ENCODE data around the gene METTL21A. TPM values are rescaled to one million over a fixed set of nuclear protein-coding genes. Genes with fewer than 3 reads are reported as not detected.

Gene METTL21A
- total and polyA plus RNA-seq, 2 donors (not counting 1 experiment from before 2014, with no cell fraction given), result 9.4 to 11.4 TPM

DNA sequence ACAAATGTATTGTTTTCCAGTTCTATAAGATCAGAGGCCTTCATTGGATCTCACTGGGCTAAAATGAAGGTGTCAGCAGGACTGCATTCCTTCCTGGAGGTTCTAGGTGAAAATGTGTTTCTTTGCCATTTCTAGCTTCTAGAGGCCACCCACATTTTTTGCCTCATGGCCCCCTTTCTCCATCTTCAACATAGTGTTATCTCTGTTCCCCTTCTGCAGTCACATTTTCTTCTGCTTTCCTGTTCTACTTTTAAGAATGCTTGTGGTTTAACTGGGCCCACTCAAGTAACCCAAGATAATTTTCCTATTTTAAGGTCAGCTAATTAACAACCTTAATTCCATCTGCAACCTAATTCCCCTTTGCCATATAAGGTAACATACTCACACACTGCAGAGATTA lies 36.1 kb downstream of the METTL21A start:
- Histone ChIP-seq H2AFZ (ENCODE audit: low read length) (no peak overlapping the region), H3K36me3 (ENCODE audit: control insufficient read depth, insufficient read depth, low read length) (peaks cover 5% of the 10 kb centered on the region), H4K20me1 (ENCODE audit: control insufficient read depth, extremely low read depth, insufficient read depth, low read length) (no peaks in the 10 kb centered on the region), H3K4me1 (ENCODE audit: control insufficient read depth, extremely low read depth, insufficient read depth, low read length) (no peaks in the 10 kb centered on the region), H3K79me2 (ENCODE audit: control insufficient read depth, insufficient read depth, low read length) (no peaks in the 10 kb centered on the region), H3K9ac (ENCODE audit: insufficient read depth, low read length) (no peak overlapping the region), H3K27me3 (ENCODE audit: control insufficient read depth, insufficient read depth, low read length) (no peaks in the 10 kb centered on the region), H3K4me2 (ENCODE audit: extremely low read depth, insufficient read depth, low read length) (no peak overlapping the region), H3K27ac (ENCODE audit: insufficient read depth, low read length) (no peak overlapping the region), H3K9me3 (ENCODE audit: control insufficient read depth, insufficient read depth, low read depth, low read length) (no peaks in the 10 kb centered on the region), H3K4me3 (replicated peaks in 1 of 4; ENCODE audit: control extremely low read depth in 1 of 4, insufficient read depth in 1 of 4, low read depth in 3 of 4, low read length in 4 of 4) (no peak overlapping the region)
- DNase-seq (ENCODE audit: low read depth in 2 of 2), result no peak
- TF ChIP-seq EZH2 (IDR thresholded peaks at IDR 0.05; ENCODE audit: low read length, missing control alignments), result no peak
- TF ChIP-seq, protein P1, sequence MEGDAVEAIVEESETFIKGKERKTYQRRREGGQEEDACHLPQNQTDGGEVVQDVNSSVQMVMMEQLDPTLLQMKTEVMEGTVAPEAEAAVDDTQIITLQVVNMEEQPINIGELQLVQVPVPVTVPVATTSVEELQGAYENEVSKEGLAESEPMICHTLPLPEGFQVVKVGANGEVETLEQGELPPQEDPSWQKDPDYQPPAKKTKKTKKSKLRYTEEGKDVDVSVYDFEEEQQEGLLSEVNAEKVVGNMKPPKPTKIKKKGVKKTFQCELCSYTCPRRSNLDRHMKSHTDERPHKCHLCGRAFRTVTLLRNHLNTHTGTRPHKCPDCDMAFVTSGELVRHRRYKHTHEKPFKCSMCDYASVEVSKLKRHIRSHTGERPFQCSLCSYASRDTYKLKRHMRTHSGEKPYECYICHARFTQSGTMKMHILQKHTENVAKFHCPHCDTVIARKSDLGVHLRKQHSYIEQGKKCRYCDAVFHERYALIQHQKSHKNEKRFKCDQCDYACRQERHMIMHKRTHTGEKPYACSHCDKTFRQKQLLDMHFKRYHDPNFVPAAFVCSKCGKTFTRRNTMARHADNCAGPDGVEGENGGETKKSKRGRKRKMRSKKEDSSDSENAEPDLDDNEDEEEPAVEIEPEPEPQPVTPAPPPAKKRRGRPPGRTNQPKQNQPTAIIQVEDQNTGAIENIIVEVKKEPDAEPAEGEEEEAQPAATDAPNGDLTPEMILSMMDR (conservative IDR thresholded peaks at IDR 0.05 in 1 of 2, IDR thresholded peaks at IDR 0.05 in 1 of 2; ENCODE audit: low read depth in 1 of 2, low read length in 2 of 2), result no peak

DNA sequence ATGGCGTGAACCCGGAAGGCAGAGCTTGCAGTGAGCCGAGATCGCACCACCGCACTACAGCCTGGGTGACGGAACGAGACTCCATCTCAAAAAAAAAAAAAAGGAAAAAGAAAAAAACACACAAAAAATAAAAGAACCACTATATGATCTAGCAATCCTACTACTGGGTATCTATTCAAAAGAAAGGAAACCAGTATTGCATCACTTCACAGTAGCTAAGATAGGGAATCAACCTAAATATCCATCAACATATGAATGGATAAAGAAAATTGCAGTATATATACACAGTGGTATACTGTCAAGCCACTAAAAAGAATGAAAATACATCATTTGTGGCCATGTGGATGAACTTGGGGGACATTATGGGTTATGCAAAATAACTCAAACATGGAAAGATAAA lies 37.9 kb downstream of the METTL21A start:
- no peak for TF ChIP-seq EZH2 (IDR thresholded peaks at IDR 0.05; ENCODE audit: low read length, missing control alignments)
- TF ChIP-seq, protein P1 (conservative IDR thresholded peaks at IDR 0.05 in 1 of 2, IDR thresholded peaks at IDR 0.05 in 1 of 2; ENCODE audit: low read depth in 1 of 2, low read length in 2 of 2), result no peak
- Histone ChIP-seq H3K27ac (ENCODE audit: insufficient read depth, low read length) (no peak overlapping the region), H3K9me3 (ENCODE audit: control insufficient read depth, insufficient read depth, low read depth, low read length) (no peaks in the 10 kb centered on the region), H3K4me3 (replicated peaks in 1 of 4; ENCODE audit: control extremely low read depth in 1 of 4, insufficient read depth in 1 of 4, low read depth in 3 of 4, low read length in 4 of 4) (no peak overlapping the region), H3K36me3 (ENCODE audit: control insufficient read depth, insufficient read depth, low read length) (peaks cover 5% of the 10 kb centered on the region), H3K4me1 (ENCODE audit: control insufficient read depth, extremely low read depth, insufficient read depth, low read length) (no peaks in the 10 kb centered on the region), H4K20me1 (ENCODE audit: control insufficient read depth, extremely low read depth, insufficient read depth, low read length) (no peaks in the 10 kb centered on the region), H3K4me2 (ENCODE audit: extremely low read depth, insufficient read depth, low read length) (no peak overlapping the region), H3K79me2 (ENCODE audit: control insufficient read depth, insufficient read depth, low read length) (no peaks in the 10 kb centered on the region), H2AFZ (ENCODE audit: low read length) (no peak overlapping the region), H3K9ac (ENCODE audit: insufficient read depth, low read length) (no peak overlapping the region), H3K27me3 (ENCODE audit: control insufficient read depth, insufficient read depth, low read length) (no peaks in the 10 kb centered on the region)
- DNase-seq (ENCODE audit: low read depth in 2 of 2), result no peak

DNA sequence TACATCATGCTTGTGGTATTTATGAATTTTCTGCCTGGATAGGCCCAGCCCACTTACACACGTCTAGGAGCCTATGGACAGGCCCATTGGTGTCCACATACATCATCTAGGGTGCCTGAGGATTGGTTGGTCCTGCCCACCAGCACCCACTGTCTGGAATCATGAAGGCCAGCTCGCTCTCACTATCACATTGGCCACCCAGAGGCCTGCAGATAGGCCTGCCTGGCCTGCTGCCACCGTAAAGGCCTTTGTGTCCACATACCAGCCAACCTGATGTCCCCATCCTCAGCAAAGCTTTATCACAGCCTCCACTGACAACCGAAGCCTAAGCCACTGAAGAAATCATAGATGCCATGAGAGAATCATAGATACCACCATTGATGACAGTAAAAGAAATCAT lies 40.2 kb downstream of the METTL21A start:
- no peaks in the 10 kb centered on the region for H3K4me1 ChIP-seq (ENCODE audit: control insufficient read depth, extremely low read depth, insufficient read depth, low read length)
- H3K9ac ChIP-seq (ENCODE audit: insufficient read depth, low read length), result no peak overlapping the region
- H4K20me1 ChIP-seq (ENCODE audit: control insufficient read depth, extremely low read depth, insufficient read depth, low read length), result no peaks in the 10 kb centered on the region
- no peak overlapping the region for H3K4me2 ChIP-seq (ENCODE audit: extremely low read depth, insufficient read depth, low read length)
- no peak overlapping the region for H2AFZ ChIP-seq (ENCODE audit: low read length)
- peaks cover 5% of the 10 kb centered on the region for H3K36me3 ChIP-seq (ENCODE audit: control insufficient read depth, insufficient read depth, low read length)
- H3K4me3 ChIP-seq (replicated peaks in 1 of 4; ENCODE audit: control extremely low read depth in 1 of 4, insufficient read depth in 1 of 4, low read depth in 3 of 4, low read length in 4 of 4), result no peak overlapping the region
- no peaks in the 10 kb centered on the region for H3K79me2 ChIP-seq (ENCODE audit: control insufficient read depth, insufficient read depth, low read length)
- no peak overlapping the region for H3K27ac ChIP-seq (ENCODE audit: insufficient read depth, low read length)
- no peak for DNase-seq (ENCODE audit: low read depth in 2 of 2)
- H3K9me3 ChIP-seq (ENCODE audit: control insufficient read depth, insufficient read depth, low read depth, low read length), result no peaks in the 10 kb centered on the region
- no peaks in the 10 kb centered on the region for H3K27me3 ChIP-seq (ENCODE audit: control insufficient read depth, insufficient read depth, low read length)
- no peak for TF ChIP-seq EZH2 (IDR thresholded peaks at IDR 0.05; ENCODE audit: low read length, missing control alignments)
- TF ChIP-seq, protein P1 (conservative IDR thresholded peaks at IDR 0.05 in 1 of 2, IDR thresholded peaks at IDR 0.05 in 1 of 2; ENCODE audit: low read depth in 1 of 2, low read length in 2 of 2), result no peak

Measured in fibroblast of lung (primary cell).